ENCODE results near the gene MINDY2. TPM values are rescaled to one million over a fixed set of nuclear protein-coding genes. Genes with fewer than 3 reads are reported as not detected.

MINDY2 gene
- polyA plus RNA-seq, 1 donor (not counting 4 experiments of a cell fraction or from before 2014, with no cell fraction given) = 11.2 TPM

DNA sequence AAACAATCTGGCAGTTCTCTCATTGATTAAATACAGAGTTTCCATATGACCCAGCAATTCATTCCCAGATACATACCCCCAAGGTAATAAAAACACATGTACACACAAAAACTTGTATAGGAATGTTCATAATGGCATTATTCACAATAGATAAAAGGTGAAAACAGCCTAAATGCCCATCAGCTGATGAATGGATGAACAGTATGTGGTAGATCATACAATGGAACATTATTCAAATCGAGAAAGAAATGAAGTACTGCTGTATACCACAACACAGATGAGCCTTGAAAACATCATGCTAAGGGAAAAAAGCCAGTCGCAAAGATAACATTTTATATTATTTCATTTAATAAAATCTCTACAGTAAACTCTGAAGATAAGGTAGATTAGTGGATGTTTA, 91.2 kb downstream of the MINDY2 start:
- H3K4me3 ChIP-seq (ENCODE audit: control insufficient read depth in 2 of 3, extremely low read depth in 1 of 3, insufficient read depth in 2 of 3, low read depth in 1 of 3, low read length in 3 of 3) = no peak overlapping the region
- H3K27me3 ChIP-seq (ENCODE audit: control insufficient read depth, extremely low read depth, insufficient read depth, low read length) = no peaks in the 10 kb centered on the region
- no peak for FAIRE-seq
- H3K9ac ChIP-seq (ENCODE audit: control insufficient read depth, extremely low read depth, insufficient read depth, low read length) = no peak overlapping the region
- H3K79me2 ChIP-seq (ENCODE audit: control insufficient read depth, insufficient read depth, low read length) = no peaks in the 10 kb centered on the region
- no peaks in the 10 kb centered on the region for H3K9me3 ChIP-seq (ENCODE audit: control insufficient read depth, low read depth, low read length)
- no peak for DNase-seq (ENCODE audit: low read depth, low spot score)
- dilution Hi-C loops (cut with MboI; ENCODE audit: extremely low pct_ligation_motif_present, low sequenced_read_pairs) = no loop called here
- H3K4me2 ChIP-seq (ENCODE audit: control insufficient read depth, extremely low read depth, insufficient read depth, low read depth, low read length) = no peak overlapping the region
- H2AFZ ChIP-seq (ENCODE audit: control insufficient read depth, low read length) = no peak overlapping the region
- H3K36me3 ChIP-seq (ENCODE audit: control insufficient read depth in 2 of 2, extremely low read depth in 1 of 2, insufficient read depth in 2 of 2, low read length in 2 of 2) = no peaks in the 10 kb centered on the region
- H4K20me1 ChIP-seq (ENCODE audit: control insufficient read depth, extremely low read depth, insufficient read depth, low read length) = no peaks in the 10 kb centered on the region
- TF ChIP-seq, protein P1, sequence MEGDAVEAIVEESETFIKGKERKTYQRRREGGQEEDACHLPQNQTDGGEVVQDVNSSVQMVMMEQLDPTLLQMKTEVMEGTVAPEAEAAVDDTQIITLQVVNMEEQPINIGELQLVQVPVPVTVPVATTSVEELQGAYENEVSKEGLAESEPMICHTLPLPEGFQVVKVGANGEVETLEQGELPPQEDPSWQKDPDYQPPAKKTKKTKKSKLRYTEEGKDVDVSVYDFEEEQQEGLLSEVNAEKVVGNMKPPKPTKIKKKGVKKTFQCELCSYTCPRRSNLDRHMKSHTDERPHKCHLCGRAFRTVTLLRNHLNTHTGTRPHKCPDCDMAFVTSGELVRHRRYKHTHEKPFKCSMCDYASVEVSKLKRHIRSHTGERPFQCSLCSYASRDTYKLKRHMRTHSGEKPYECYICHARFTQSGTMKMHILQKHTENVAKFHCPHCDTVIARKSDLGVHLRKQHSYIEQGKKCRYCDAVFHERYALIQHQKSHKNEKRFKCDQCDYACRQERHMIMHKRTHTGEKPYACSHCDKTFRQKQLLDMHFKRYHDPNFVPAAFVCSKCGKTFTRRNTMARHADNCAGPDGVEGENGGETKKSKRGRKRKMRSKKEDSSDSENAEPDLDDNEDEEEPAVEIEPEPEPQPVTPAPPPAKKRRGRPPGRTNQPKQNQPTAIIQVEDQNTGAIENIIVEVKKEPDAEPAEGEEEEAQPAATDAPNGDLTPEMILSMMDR (optimal IDR thresholded peaks at IDR 0.05 in 1 of 3, IDR thresholded peaks at IDR 0.05 in 1 of 3, conservative IDR thresholded peaks at IDR 0.05 in 1 of 3; ENCODE audit: extremely low read depth in 1 of 3, insufficient read depth in 2 of 3, low read length in 3 of 3) = no peak
- no peak for TF ChIP-seq EZH2 (IDR thresholded peaks at IDR 0.05; ENCODE audit: low read length)
- H3K27ac ChIP-seq (ENCODE audit: control insufficient read depth, insufficient read depth, low read length) = peak overlapping the region; percentile 23
- H3K9me1 ChIP-seq (ENCODE audit: control insufficient read depth, extremely low read depth, insufficient read depth, low read length) = no peaks in the 10 kb centered on the region
- peaks cover 5% of the 10 kb centered on the region for H3K4me1 ChIP-seq (ENCODE audit: control insufficient read depth, extremely low read depth, insufficient read depth, low read length)

DNA sequence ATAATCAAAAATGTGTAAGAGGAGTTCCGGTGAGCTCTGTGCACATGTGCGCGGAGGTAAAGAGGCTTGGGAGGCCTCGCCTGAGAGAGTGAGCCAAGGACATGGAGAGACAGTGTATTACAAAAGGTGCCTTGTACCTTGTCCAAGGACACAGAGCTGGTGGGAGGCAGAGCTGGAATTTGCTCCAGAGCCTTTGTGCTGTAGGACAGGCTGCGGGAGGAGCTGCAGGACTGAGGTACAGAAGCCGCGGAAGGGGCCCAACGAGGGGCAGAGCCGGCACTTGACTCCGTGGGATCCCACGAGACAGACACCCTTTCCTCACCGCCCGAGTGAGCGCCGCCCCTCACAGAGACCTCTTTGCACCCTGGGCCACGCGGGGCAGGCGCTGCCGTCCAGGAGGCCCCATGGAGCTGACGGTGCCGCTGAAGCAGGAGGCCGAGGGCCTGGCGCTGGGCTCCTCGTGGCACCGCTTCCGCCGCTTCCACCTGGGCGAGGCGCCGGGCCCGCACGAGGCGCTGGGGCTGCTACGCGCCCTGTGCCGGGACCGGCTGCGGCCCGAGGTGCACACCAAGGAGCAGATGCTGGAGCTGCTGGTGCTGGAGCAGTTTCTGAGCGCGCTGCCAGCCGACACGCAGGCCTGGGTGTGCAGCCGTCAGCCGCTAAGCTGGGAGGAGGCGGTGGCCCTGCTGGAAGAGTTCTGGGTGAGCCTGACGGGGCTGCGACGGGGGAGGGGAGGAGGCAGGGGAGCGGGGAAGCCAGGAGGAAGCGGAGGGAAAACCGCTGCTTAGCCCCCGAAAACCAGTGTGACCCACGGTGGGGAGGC, 93.7 kb downstream of the MINDY2 start:
- dilution Hi-C loops (cut with MboI; ENCODE audit: extremely low pct_ligation_motif_present, low sequenced_read_pairs) = no loop called here
- H3K9me1 ChIP-seq (ENCODE audit: control insufficient read depth, extremely low read depth, insufficient read depth, low read length) = no peaks in the 10 kb centered on the region
- peak overlapping the region; percentile 20 for H3K27ac ChIP-seq (ENCODE audit: control insufficient read depth, insufficient read depth, low read length)
- FAIRE-seq (no peak), DNase-seq (ENCODE audit: low read depth, low spot score) (no peak)
- no peak for TF ChIP-seq EZH2 (IDR thresholded peaks at IDR 0.05; ENCODE audit: low read length)
- TF ChIP-seq, protein P1 (optimal IDR thresholded peaks at IDR 0.05 in 1 of 3, IDR thresholded peaks at IDR 0.05 in 1 of 3, conservative IDR thresholded peaks at IDR 0.05 in 1 of 3; ENCODE audit: extremely low read depth in 1 of 3, insufficient read depth in 2 of 3, low read length in 3 of 3) = no peak
- H4K20me1 ChIP-seq (ENCODE audit: control insufficient read depth, extremely low read depth, insufficient read depth, low read length) = no peaks in the 10 kb centered on the region
- H3K27me3 ChIP-seq (ENCODE audit: control insufficient read depth, extremely low read depth, insufficient read depth, low read length) = no peaks in the 10 kb centered on the region
- no peaks in the 10 kb centered on the region for H3K9me3 ChIP-seq (ENCODE audit: control insufficient read depth, low read depth, low read length)
- peak overlapping the region; percentile 62 for H2AFZ ChIP-seq (ENCODE audit: control insufficient read depth, low read length)
- H3K4me3 ChIP-seq (ENCODE audit: control insufficient read depth in 2 of 3, extremely low read depth in 1 of 3, insufficient read depth in 2 of 3, low read depth in 1 of 3, low read length in 3 of 3) = no peak overlapping the region
- no peaks in the 10 kb centered on the region for H3K36me3 ChIP-seq (ENCODE audit: control insufficient read depth in 2 of 2, extremely low read depth in 1 of 2, insufficient read depth in 2 of 2, low read length in 2 of 2)
- no peak overlapping the region for H3K9ac ChIP-seq (ENCODE audit: control insufficient read depth, extremely low read depth, insufficient read depth, low read length)
- H3K4me2 ChIP-seq (ENCODE audit: control insufficient read depth, extremely low read depth, insufficient read depth, low read depth, low read length) = peak overlapping the region; percentile 37
- H3K4me1 ChIP-seq (ENCODE audit: control insufficient read depth, extremely low read depth, insufficient read depth, low read length) = peaks cover 5% of the 10 kb centered on the region
- no peaks in the 10 kb centered on the region for H3K79me2 ChIP-seq (ENCODE audit: control insufficient read depth, insufficient read depth, low read length)

All from keratinocyte (primary cell).